AG20443 (cell line): Measurements from ENCODE around the gene OR5A1.

Experiments
- DNase-seq: peaks from one replicate; pipeline ENCODE4 v3.0.0; 2012; ENCODE audit warnings: low spot score, mixed read lengths

OR5A1 gene

GRCh38 chr11:59479906-59480305 is 43.6 kb downstream of the OR5A1 start:
- no peak for DNase-seq

GRCh38 chr11:59480359-59480758 is 44.1 kb downstream of the OR5A1 start:
- no peak for DNase-seq
